Left ventricle myocardium superior (tissue), 1 donor: ENCODE measurements around the gene KLHL42. TPM values are rescaled to one million over a fixed set of nuclear protein-coding genes. Genes with fewer than 3 reads are reported as not detected.
"Not testable (repeated sequence)": the region's sequence is repeated elsewhere in the genome, so short reads cannot be mapped to it uniquely, and the experiment has no call there.

ENCODE experiments used
- ATAC-seq: fragments of 200-7000 bp; cut with Tn5 transposase; one replicate; pipeline ENCODE4 v1.9.1; 2020; ENCODE audit warnings: mild to moderate bottlenecking, moderate library complexity
- DNase-seq: peaks from one replicate; pipeline ENCODE4 v3.0.0-alpha.2; 2020
- intact Hi-C: fragments of 100-400 bp; cut with micrococcal nuclease; formaldehyde crosslinking; loops from one replicate; pipeline ENCODE4 v1.11.0; 2022
- total RNA-seq: library from RNA; stranded (reverse); fragmentation: NEBNext Ultra II Directional; extraction: Animal tissue kit (Norgen Biotek cat#: 25700); gene quantifications from one replicate; pipeline ENCODE4 v1.2.1, GENCODE V29; 2021
- donor health status: DM: no; HTN: yes; CAD: no; lungs with severe emphysema.

Gene KLHL42
- total RNA-seq, 1 donor from 2014 or later: 6.4 TPM

GRCh38 chr12:27843714-27844245, 63.7 kb downstream of the KLHL42 start:
- DNase-seq (no peak), ATAC-seq (no peak)
- intact Hi-C loops: no loop called here

GRCh38 chr12:27844366-27845090, 64.5 kb downstream of the KLHL42 start:
- intact Hi-C loops: no loop called here
- peak; percentile 32 for DNase-seq
- peak; percentile 84 for ATAC-seq

- DNase-seq (no peak), ATAC-seq (no peak)
- intact Hi-C loops: no loop called here
Observed at GRCh38 chr12:27845187-27845586, 65.2 kb downstream of the KLHL42 start.

- intact Hi-C loops, ATAC-seq, DNase-seq: not testable (repeated sequence)
Observed at GRCh38 chr12:27845706-27846105, 65.7 kb downstream of the KLHL42 start.

GRCh38 chr12:27847293-27847692, 67.3 kb downstream of the KLHL42 start:
- ATAC-seq, intact Hi-C loops, DNase-seq: not testable (repeated sequence)

- DNase-seq: no peak
- intact Hi-C loops: no loop called here
- no peak for ATAC-seq
Observed at GRCh38 chr12:27851311-27851710, 71.3 kb downstream of the KLHL42 start.

GRCh38 chr12:27852117-27852516, 72.1 kb downstream of the KLHL42 start:
- DNase-seq (no peak), ATAC-seq (no peak)
- intact Hi-C loops: no loop called here

Other genes starting within 250 kb of the KLHL42 start
- gene REP15, start 83.8 kb upstream of the KLHL42 start, total RNA-seq: 7.5 TPM
- gene MRPS35, start 69.4 kb upstream of the KLHL42 start, total RNA-seq: 63.3 TPM
- gene MANSC4, start within 50 bp of the KLHL42 start, total RNA-seq: not detected
- not detected for gene PTHLH, start 192.5 kb downstream of the KLHL42 start, total RNA-seq